Ovary (tissue), 10 donors: ENCODE results near the gene ZNG1B. TPM values are rescaled to one million over a fixed set of nuclear protein-coding genes. Genes with fewer than 3 reads are reported as not detected.
"Not testable (repeated sequence)": the region's sequence is repeated elsewhere in the genome, so short reads cannot be mapped to it uniquely, and the experiment has no call there.

Experiments
- DNase-seq, 5 donors: peaks; one replicate each; pipeline ENCODE4 v3.0.0-alpha.2; 2019 to 2020
- H3K27ac ChIP-seq, 2 donors: fragments of 200-600 bp; one replicate each; pipeline versions ENCODE4 v1.5.1 to v1.8.0; 2019 to 2022
- H3K27me3 ChIP-seq: fragments of 200-600 bp; one replicate; pipeline ENCODE4 v1.8.0; 2022
- H3K36me3 ChIP-seq: fragments of 200-600 bp; sonication (generic); one replicate; pipeline ENCODE4 v1.5.1; 2019
- H3K4me1 ChIP-seq: one replicate; pipeline ENCODE4 v1.8.1; 2013; ENCODE audit warnings: mild to moderate bottlenecking, moderate library complexity; ENCODE audit not compliant: insufficient read depth
- H3K4me3 ChIP-seq: fragments of 200-600 bp; sonication (generic); one replicate; pipeline ENCODE4 v1.5.1; 2017
- H3K9me3 ChIP-seq, 2 donors: fragments of 200-600 bp in 1 of 2; sonication (generic) in 1 of 2; one replicate each; pipeline versions ENCODE4 v1.5.1 to v1.8.1; 2013 to 2019; ENCODE audit warnings: mild to moderate bottlenecking in 1 of 2, moderate library complexity in 1 of 2
- EP300 ChIP-seq: sonication (generic); formaldehyde crosslinking; IDR thresholded peaks from one replicate; pipeline ENCODE4 v1.6.1; 2017; ENCODE audit warnings: antibody characterized with exemption
- POLR2A ChIP-seq: fragments of 450-650 bp; IDR thresholded peaks from one replicate; pipeline ENCODE4 v1.6.1; 2017; ENCODE audit warnings: antibody characterized with exemption, mild to moderate bottlenecking, moderate library complexity
- WGBS, 3 donors: extraction: QIAGEN DNeasy Blood & Tissue Kit in 1 of 3; methylation state at CpG; one replicate each; pipeline versions ENCODE4 v1.1.5 to v1.1.7; 2013 to 2017; 5-methylcytosine and 5-hydroxymethylcytosine counted together
- intact Hi-C, 4 donors: fragments of 100-400 bp; cut with DNase I; formaldehyde crosslinking; loops; one replicate each; pipeline versions ENCODE4 v1.11.0 to v1.15.1; 2022 to 2023
- long read RNA-seq, 3 donors: library from polyadenylated mRNA in 2 of 3; unstranded in 2 of 3; transcript quantifications; one replicate each; pipeline ENCODE4 v2.0.0 and lab custom pipeline, GENCODE V29; 2021 to 2026
- polyA plus RNA-seq, 2 donors: library from polyadenylated mRNA; stranded (reverse); fragments of 200-250 nt in 1 of 2; fragments of 350-450 nt in 1 of 2; fragmentation: Illumina TruSeq in 1 of 2; extraction: RNeasy Lipid Tissue Mini Kit (QIAGEN cat#74804) in 1 of 2; gene quantifications; one replicate each; pipeline ENCODE4 v1.2.3, GENCODE V29; 2013 to 2014
- total RNA-seq, 7 donors: library from RNA; depleted of rRNA in 2 of 7; stranded (reverse); fragments of >200 nt in 2 of 7; fragmentation: NEBNext Ultra II Directional in 3 of 7; extraction: Animal tissue kit (Norgen Biotek cat#: 25700) in 3 of 7; gene quantifications; one replicate each; pipeline versions ENCODE4 v1.1.0 to v1.2.4, GENCODE V29; 2016 to 2023
- TF ChIP-seq, protein P1 (sequence below), 3 donors: fragments of 450-650 bp in 2 of 3; fragments of 200-600 bp in 1 of 3; IDR thresholded peaks; one replicate each; pipeline versions ENCODE4 v1.5.1 to v1.8.0; 2016 to 2022; ENCODE audit warnings: antibody characterized with exemption in 3 of 3, mild to moderate bottlenecking in 1 of 3
- donor health status: DM: no; HTN: no; CAD: no; lungs with moderate emphysema.
- donor health status: DM: no; HTN: no; CAD: no.
- donor health status: Bipolar disorder and iron deficiency.
- donor health status: DM: yes; HTN: yes; CAD: no.
- donor health status: DM: no; HTN: no; CAD: no.
- donor health status: DM: yes; HTN: yes; CAD: no.

Gene ZNG1B
- total RNA-seq (10 to 100 TPM; 21.1 to 31.2 (median 27.5) TPM), polyA plus RNA-seq (10 to 100 TPM; 18.0 to 28.4 TPM)
- long read RNA-seq, donor 1, transcript CBWD2-201 (15 exons, 1,812 nt) = major isoform, 116 of 158 reads
- long read RNA-seq, donor 1, transcript CBWD2-202 (16 exons, 1,740 nt) = minor isoform, 13 of 158 reads
- long read RNA-seq, donor 1, partial matches to known transcripts = 7 of 158 reads
- long read RNA-seq, donor 1, other reads (novel, unspliced or antisense) = 19 of 158 reads
- long read RNA-seq, donor 2, transcript CBWD2-209 (3 exons, 880 nt) = minor isoform, 5 of 35 reads
- long read RNA-seq, donor 2, transcript CBWD2-201 (15 exons, 1,812 nt) = major isoform, 14 of 35 reads
- long read RNA-seq, donor 2, partial matches to known transcripts = 12 of 35 reads
- long read RNA-seq, donor 2, other reads (novel, unspliced or antisense) = 0 of 35 reads
- long read RNA-seq, donor 3, transcript CBWD2-202 (16 exons, 1,740 nt) = minor isoform, 11 of 53 reads
- long read RNA-seq, donor 3, transcript CBWD2-201 (15 exons, 1,812 nt) = major isoform, 29 of 53 reads
- long read RNA-seq, donor 3, partial matches to known transcripts = 0 of 53 reads
- long read RNA-seq, donor 3, other reads (novel, unspliced or antisense) = 11 of 53 reads

DNA sequence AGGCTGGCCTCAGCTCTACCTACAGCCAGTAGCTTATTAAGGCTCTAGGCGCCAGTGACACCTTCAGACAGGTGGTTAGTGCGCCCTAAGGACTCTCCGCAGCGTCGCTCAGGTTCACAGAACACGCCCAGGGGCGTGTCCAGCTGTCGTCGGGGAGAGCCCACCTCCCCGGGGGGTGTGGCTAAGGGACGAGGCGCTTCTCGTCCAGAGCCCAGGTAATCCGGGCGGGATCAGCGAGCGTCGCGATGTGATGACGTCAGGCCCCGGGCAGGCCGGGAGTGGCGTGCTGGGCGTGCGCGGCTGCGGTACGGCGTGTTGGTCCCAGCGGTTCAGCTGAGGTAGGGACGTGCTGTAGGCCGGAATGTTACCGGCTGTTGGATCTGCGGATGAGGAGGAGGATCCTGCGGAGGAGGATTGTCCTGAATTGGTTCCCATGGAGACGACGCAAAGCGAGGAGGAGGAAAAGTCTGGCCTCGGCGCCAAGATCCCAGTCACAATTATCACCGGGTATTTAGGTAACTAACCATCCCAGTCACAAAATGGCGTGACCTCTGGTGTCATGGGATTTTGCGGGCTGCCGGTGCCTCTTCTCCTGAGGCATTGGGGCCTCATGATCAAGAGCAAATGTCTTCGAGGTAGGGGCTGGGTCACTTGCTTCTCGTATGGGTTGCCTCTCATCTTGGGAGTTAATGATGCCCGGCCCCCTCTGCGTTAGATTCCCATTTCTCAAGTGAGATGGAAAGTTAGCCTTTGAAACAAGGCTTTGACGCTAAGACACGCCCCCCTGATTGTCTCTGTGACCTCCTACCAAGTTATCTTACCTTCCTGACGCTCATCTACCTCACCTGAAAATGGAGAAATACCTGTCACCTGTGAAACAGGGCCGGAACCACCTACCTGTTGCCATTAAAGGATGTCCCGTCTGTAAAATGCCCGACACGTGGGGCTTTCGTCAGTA lies at the start of gene ZNG1B:
ZNG1B (plus strand) TSS at position 184 of the 958 bp plus-strand sequence; CDS start at position 362, 178 bp downstream.
- H3K9me3 ChIP-seq, H3K36me3 ChIP-seq, intact Hi-C loops, H3K4me1 ChIP-seq, H3K27me3 ChIP-seq: not testable (repeated sequence)
- Histone ChIP-seq H3K27ac (peak within 1 kb of the TSS; percentile 11 to 56), H3K4me3 (peak within 1 kb of the TSS; percentile 35)
- WGBS, 3 donors = 0 to 1% (median 1%) methylated on average over 25 to 37 of the region's 56 CpGs
- peak; percentile 61 to 80 (median 77) for DNase-seq

DNA sequence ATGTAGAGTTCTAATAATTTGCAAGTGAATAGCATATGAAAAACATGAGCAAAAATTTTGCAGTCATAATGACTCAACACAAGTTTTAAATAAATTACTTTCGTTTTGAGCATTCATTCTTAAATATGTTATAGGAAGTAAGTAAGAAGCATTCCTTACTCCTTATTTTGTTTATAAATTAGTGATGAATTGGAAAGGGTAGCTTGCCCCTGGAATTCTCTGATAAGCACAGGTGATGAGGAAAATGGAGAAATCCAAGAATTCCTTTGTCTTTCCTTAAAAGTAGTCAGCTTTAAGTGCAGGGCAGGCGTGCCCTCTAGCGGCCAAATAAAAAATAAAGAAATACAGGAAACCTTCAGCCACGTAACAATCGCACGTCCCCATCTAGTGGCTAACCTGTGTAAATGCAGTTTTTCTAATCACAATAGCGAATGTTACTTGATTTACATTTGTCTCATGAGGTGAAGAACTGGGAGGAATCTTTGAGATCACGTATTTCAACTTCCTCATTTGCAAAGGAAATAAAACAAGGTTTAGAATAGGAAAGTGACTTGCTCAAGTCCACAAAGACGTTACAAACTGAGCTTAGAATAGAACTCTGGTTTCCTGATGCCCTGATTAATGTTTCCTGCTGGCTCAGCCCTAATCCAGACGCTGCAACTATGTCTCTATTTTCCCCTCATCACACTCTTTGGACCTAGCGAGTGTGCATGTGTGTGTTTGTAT lies 47.2 kb upstream of the ZNG1B start:
- Histone ChIP-seq H3K4me1 (no peaks in the 10 kb centered on the region), H3K36me3 (no peaks in the 10 kb centered on the region), H3K27me3 (no peaks in the 10 kb centered on the region), H3K27ac (no peak overlapping the region), H3K9me3 (no peaks in the 10 kb centered on the region), H3K4me3 (no peak overlapping the region)
- TF ChIP-seq, protein P1, sequence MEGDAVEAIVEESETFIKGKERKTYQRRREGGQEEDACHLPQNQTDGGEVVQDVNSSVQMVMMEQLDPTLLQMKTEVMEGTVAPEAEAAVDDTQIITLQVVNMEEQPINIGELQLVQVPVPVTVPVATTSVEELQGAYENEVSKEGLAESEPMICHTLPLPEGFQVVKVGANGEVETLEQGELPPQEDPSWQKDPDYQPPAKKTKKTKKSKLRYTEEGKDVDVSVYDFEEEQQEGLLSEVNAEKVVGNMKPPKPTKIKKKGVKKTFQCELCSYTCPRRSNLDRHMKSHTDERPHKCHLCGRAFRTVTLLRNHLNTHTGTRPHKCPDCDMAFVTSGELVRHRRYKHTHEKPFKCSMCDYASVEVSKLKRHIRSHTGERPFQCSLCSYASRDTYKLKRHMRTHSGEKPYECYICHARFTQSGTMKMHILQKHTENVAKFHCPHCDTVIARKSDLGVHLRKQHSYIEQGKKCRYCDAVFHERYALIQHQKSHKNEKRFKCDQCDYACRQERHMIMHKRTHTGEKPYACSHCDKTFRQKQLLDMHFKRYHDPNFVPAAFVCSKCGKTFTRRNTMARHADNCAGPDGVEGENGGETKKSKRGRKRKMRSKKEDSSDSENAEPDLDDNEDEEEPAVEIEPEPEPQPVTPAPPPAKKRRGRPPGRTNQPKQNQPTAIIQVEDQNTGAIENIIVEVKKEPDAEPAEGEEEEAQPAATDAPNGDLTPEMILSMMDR (IDR thresholded peaks at IDR 0.05) = peak; percentile 50 to 96 (median 79)
- TF ChIP-seq POLR2A = no peak
- peak; percentile 30 to 60 (median 47) for DNase-seq
- WGBS, 3 donors = 11 to 16% (median 13%) methylated on average over 11 of the region's 11 CpGs
- intact Hi-C loops = no loop called here

DNA sequence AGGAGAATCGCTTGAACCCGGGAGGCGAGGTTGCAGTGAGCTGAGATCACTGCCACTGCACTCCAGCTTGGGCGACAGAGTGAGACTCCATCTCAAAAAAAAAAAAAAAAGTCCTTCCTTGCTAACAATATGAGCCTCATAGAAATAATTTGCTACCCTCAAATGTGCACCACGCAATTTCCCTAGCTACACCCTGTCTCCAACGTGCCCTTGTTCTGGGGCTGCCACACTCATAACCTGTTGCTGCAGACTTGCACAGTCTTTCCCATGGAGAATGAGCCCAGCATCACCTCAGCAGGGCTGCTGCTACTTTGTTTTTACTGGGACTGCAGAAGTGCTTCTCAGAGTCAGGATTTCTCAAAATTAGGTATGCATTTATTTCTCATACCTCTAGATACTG lies 46.4 kb upstream of the ZNG1B start:
- Histone ChIP-seq H3K36me3 (no peaks in the 10 kb centered on the region), H3K27ac (no peak overlapping the region), H3K4me1 (no peaks in the 10 kb centered on the region), H3K4me3 (no peak overlapping the region), H3K27me3 (no peaks in the 10 kb centered on the region), H3K9me3 (no peaks in the 10 kb centered on the region)
- intact Hi-C loops = no loop called here
- DNase-seq = no peak
- WGBS, 3 donors = 90 to 94% (median 93%) methylated on average over 6 of the region's 6 CpGs
- TF ChIP-seq, protein P1 (IDR thresholded peaks at IDR 0.05) = no peak
- TF ChIP-seq POLR2A (no peak), EP300 (no peak)

DNA sequence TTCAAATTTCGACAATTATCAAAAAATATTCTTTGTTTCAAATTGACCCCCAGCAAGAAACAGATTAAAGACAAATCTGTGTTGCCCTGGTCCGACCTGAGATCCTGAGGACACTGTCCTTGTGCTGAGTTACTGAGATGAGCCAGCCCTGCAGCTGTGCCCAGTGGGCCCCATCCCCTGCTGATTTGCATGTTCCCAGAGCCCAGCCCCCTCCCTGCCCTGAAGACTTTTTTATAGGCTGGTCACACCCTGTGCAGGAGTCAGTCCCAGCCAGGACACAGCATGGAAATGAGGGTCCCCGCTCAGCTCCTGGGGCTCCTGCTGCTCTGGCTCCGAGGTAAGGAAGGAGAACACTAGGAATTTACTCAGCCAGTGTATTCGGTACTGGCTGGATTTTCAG lies 31.4 kb upstream of the ZNG1B start:
- DNase-seq = no peak
- Histone ChIP-seq H3K9me3 (no peaks in the 10 kb centered on the region), H3K4me3 (no peak overlapping the region), H3K27me3 (no peaks in the 10 kb centered on the region), H3K4me1 (no peaks in the 10 kb centered on the region), H3K27ac (no peak overlapping the region), H3K36me3 (no peaks in the 10 kb centered on the region)
- TF ChIP-seq EP300 (no peak), POLR2A (no peak)
- TF ChIP-seq, protein P1 (IDR thresholded peaks at IDR 0.05) = no peak
- 45 to 59% (median 49%) methylated on average over 5 of the region's 5 CpGs for WGBS, 3 donors
- intact Hi-C loops = no loop called here
